Natural killer cell (primary cell): ENCODE measurements around the gene SIRT6. TPM values are rescaled to one million over a fixed set of nuclear protein-coding genes. Genes with fewer than 3 reads are reported as not detected.
A peak's percentile ranks its signal among the peaks of the same experiment; 100 is the strongest.
"Not testable (repeated sequence)": the region's sequence is repeated elsewhere in the genome, so short reads cannot be mapped to it uniquely, and the experiment has no call there.

Source experiments
- ATAC-seq, 3 donors: fragments of 150-1000 bp in 2 of 3; fragments of 200-7000 bp in 1 of 3; cut with Tn5 transposase; 1 replicate in 1 of 3; 2 replicates in 2 of 3; pipeline ENCODE4 v1.10.0; 2021; ENCODE audit warnings: mild to moderate bottlenecking in 2 of 3, moderate library complexity in 2 of 3
- DNase-seq, 2 donors: peaks; one replicate each; pipeline versions ENCODE4 v3.0.0 to v3.0.0-alpha.2; 2013 to 2021; ENCODE audit warnings: mixed read lengths in 1 of 2
- H3K27ac ChIP-seq: one replicate; pipeline ENCODE4 v1.5.1; 2013; ENCODE audit warnings: mild to moderate bottlenecking, low read length
- H3K27me3 ChIP-seq: one replicate; pipeline ENCODE4 v1.6.1; 2013; ENCODE audit warnings: low read length; ENCODE audit not compliant: control insufficient read depth, insufficient read depth
- H3K36me3 ChIP-seq: one replicate; pipeline ENCODE4 v1.6.1; 2013; ENCODE audit warnings: low read length; ENCODE audit not compliant: control insufficient read depth, insufficient read depth
- H3K4me1 ChIP-seq: one replicate; pipeline ENCODE4 v1.6.1; 2013; ENCODE audit warnings: low read length; ENCODE audit not compliant: control insufficient read depth, insufficient read depth
- H3K4me3 ChIP-seq: one replicate; pipeline ENCODE4 v1.5.1; 2013; ENCODE audit warnings: low read length
- H3K9me3 ChIP-seq: one replicate; pipeline ENCODE4 v1.6.1; 2013; ENCODE audit warnings: low read length; ENCODE audit not compliant: control insufficient read depth, insufficient read depth
- H3K27ac Mint-ChIP-seq, 2 donors: one replicate each; pipeline ENCODE4 v1.8.0; 2022; ENCODE audit warnings: mild to moderate bottlenecking in 2 of 2, mixed read lengths in 2 of 2, moderate library complexity in 1 of 2
- H3K27me3 Mint-ChIP-seq, 2 donors: one replicate each; pipeline ENCODE4 v1.8.0; 2022; ENCODE audit warnings: low read depth in 2 of 2, mixed read lengths in 2 of 2
- H3K36me3 Mint-ChIP-seq: one replicate; pipeline ENCODE4 v1.8.0; 2022; ENCODE audit warnings: mixed read lengths
- H3K4me1 Mint-ChIP-seq, 2 donors: one replicate each; pipeline ENCODE4 v1.8.0; 2022; ENCODE audit warnings: mixed read lengths in 2 of 2
- H3K4me3 Mint-ChIP-seq: one replicate; pipeline ENCODE4 v1.8.0; 2022; ENCODE audit warnings: mild to moderate bottlenecking, moderate library complexity, mixed read lengths
- H3K9me3 Mint-ChIP-seq, 2 donors: one replicate each; pipeline ENCODE4 v1.8.0; 2022; ENCODE audit warnings: mixed read lengths in 2 of 2
- CTCF ChIP-seq: fragments of 200-600 bp; IDR thresholded peaks from one replicate; pipeline ENCODE4 v1.8.0; 2022; ENCODE audit warnings: antibody characterized with exemption
- WGBS: methylation state at CpG from one replicate; pipeline ENCODE4 v1.1.7; 2013; ENCODE audit warnings: missing lambda C conversion rate; ENCODE audit not compliant: insufficient coverage; 5-methylcytosine and 5-hydroxymethylcytosine counted together
- intact Hi-C: fragments of 100-400 bp; cut with micrococcal nuclease; formaldehyde crosslinking; loops from one replicate; pipeline ENCODE4 v1.14.2; 2022
- total RNA-seq, 4 donors: library from RNA; stranded (reverse); fragments of 120-200 nt in 1 of 4; gene quantifications; one replicate each; pipeline versions ENCODE4 v1.2.3 to v1.2.4, GENCODE V29; 2013 to 2022

Gene SIRT6
- total RNA-seq, 3 donors from 2014 or later (not counting 1 experiment from before 2014, with no cell fraction given): 29.5 to 37.4 (median 30.5) TPM

GRCh38 chr19:4130744-4131438 lies 51.5 kb downstream of the SIRT6 start:
- Histone ChIP-seq H3K4me1 (no peaks in the 10 kb centered on the region), H3K4me3 (no peak overlapping the region), H3K27me3 (no peaks in the 10 kb centered on the region), H3K27ac (no peak overlapping the region), H3K9me3 (no peaks in the 10 kb centered on the region), H3K36me3 (no peaks in the 10 kb centered on the region)
- H3K9me3 Mint-ChIP-seq: no peaks in the 10 kb centered on the region
- no peak overlapping the region for H3K4me3 Mint-ChIP-seq
- peaks cover 3 to 6% of the 10 kb centered on the region in 2 donors for H3K27me3 Mint-ChIP-seq
- no peaks in the 10 kb centered on the region for H3K4me1 Mint-ChIP-seq
- no peak for ATAC-seq
- TF ChIP-seq CTCF: no peak
- H3K36me3 Mint-ChIP-seq: no peaks in the 10 kb centered on the region
- no peak overlapping the region for H3K27ac Mint-ChIP-seq
- DNase-seq: no peak
- 54% methylated on average over 8 of the region's 8 CpGs for WGBS
- intact Hi-C loops: no loop called here

GRCh38 chr19:4129050-4129449 lies 53.3 kb downstream of the SIRT6 start:
- WGBS: 84% methylated on average over 5 of the region's 7 CpGs

GRCh38 chr19:4127322-4127721 lies 55.0 kb downstream of the SIRT6 start:
- ATAC-seq, DNase-seq, H3K27me3 Mint-ChIP-seq, H3K27me3 ChIP-seq, H3K9me3 ChIP-seq, H3K4me3 ChIP-seq, H3K36me3 ChIP-seq, H3K27ac Mint-ChIP-seq, H3K36me3 Mint-ChIP-seq, H3K4me3 Mint-ChIP-seq, H3K9me3 Mint-ChIP-seq, H3K27ac ChIP-seq, intact Hi-C loops: not testable (repeated sequence)
- peaks cover 11 to 17% of the 10 kb centered on the region in 2 donors for H3K4me1 Mint-ChIP-seq
- peaks cover 18% of the 10 kb centered on the region for H3K4me1 ChIP-seq
- 90% methylated on average over 4 of the region's 4 CpGs for whole genome bisulfite sequencing

More at GRCh38 chr19:4129050-4129449, 53.3 kb downstream of the SIRT6 start:
- H3K27me3 ChIP-seq, H3K9me3 ChIP-seq, H3K4me3 ChIP-seq, H3K27ac ChIP-seq, H3K4me1 Mint-ChIP-seq, intact Hi-C loops, DNase-seq, H3K9me3 Mint-ChIP-seq, H3K36me3 ChIP-seq, H3K27ac Mint-ChIP-seq, ATAC-seq, H3K27me3 Mint-ChIP-seq, H3K4me3 Mint-ChIP-seq, H3K4me1 ChIP-seq, H3K36me3 Mint-ChIP-seq: not testable (repeated sequence)

- no peaks in the 10 kb centered on the region for H3K36me3 Mint-ChIP-seq
- Histone ChIP-seq H3K27me3 (no peaks in the 10 kb centered on the region), H3K4me1 (peaks cover 26% of the 10 kb centered on the region), H3K27ac (no peak overlapping the region), H3K4me3 (peak overlapping the region; percentile 73), H3K9me3 (no peaks in the 10 kb centered on the region), H3K36me3 (no peaks in the 10 kb centered on the region)
- peak overlapping the region; percentile 51 to 97 for H3K27ac Mint-ChIP-seq
- H3K4me1 Mint-ChIP-seq: peaks cover 11 to 33% of the 10 kb centered on the region in 2 donors
- H3K27me3 Mint-ChIP-seq: no peaks in the 10 kb centered on the region
- no peak for TF ChIP-seq CTCF
- ATAC-seq (no peak), DNase-seq (no peak)
- 66% methylated on average over 8 of the region's 8 CpGs for WGBS
- peak overlapping the region; percentile 74 for H3K4me3 Mint-ChIP-seq
- intact Hi-C loops: no loop called here
- no peaks in the 10 kb centered on the region for H3K9me3 Mint-ChIP-seq
These were observed 57.7 kb downstream of the SIRT6 start for GRCh38 chr19:4124638-4125037.

Other genes starting within 250 kb of the SIRT6 start
- gene NMRK2, start 249.5 kb downstream of the SIRT6 start, total RNA-seq: not detected
- 10 to 100 TPM; 54.3 to 66.4 (median 58.1) TPM for gene DAPK3, start 211.5 kb downstream of the SIRT6 start, total RNA-seq
- 1,000 to 10,000 TPM; 1,302 to 1,442 (median 1,437) TPM for gene EEF2, start 197.1 kb downstream of the SIRT6 start, total RNA-seq
- gene PIAS4, start 174.8 kb downstream of the SIRT6 start, total RNA-seq: 10 to 100 TPM; 25.4 to 39.4 (median 26.8) TPM
- gene ZBTB7A, start 115.7 kb downstream of the SIRT6 start, total RNA-seq: 10 to 100 TPM; 81.6 to 97.7 (median 82.9) TPM
- gene MAP2K2, start 58.4 kb downstream of the SIRT6 start, total RNA-seq: 100 to 1,000 TPM; 137 to 154 (median 152) TPM
- gene CREB3L3, start 28.9 kb downstream of the SIRT6 start, total RNA-seq: under 1 TPM in 2 of 3 donors, not detected in 1; 0.43 to 0.70 TPM
- 1 to 10 TPM in 1 of 3 donors, under 1 TPM in 2; 0.65 to 2.2 (median 0.71) TPM for gene ANKRD24, start 126 bp upstream of the SIRT6 start, total RNA-seq
- gene EBI3, start 47.0 kb upstream of the SIRT6 start, total RNA-seq: not detected
- gene YJU2, start 64.5 kb upstream of the SIRT6 start, total RNA-seq: 10 to 100 TPM; 37.7 to 39.5 (median 38.5) TPM
- gene SHD, start 96.7 kb upstream of the SIRT6 start, total RNA-seq: under 1 TPM in 1 of 3 donors, not detected in 2; 0.20 TPM
- gene TMIGD2, start 119.8 kb upstream of the SIRT6 start, total RNA-seq: 10 to 100 TPM; 33.8 to 45.3 (median 41.1) TPM
- gene FSD1, start 122.0 kb upstream of the SIRT6 start, total RNA-seq: 10 to 100 TPM; 15.5 to 18.2 (median 16.4) TPM
- gene STAP2, start 156.3 kb upstream of the SIRT6 start, total RNA-seq: 1 to 10 TPM; 1.4 to 3.3 (median 2.0) TPM
- gene MPND, start 161.0 kb upstream of the SIRT6 start, total RNA-seq: 10 to 100 TPM; 30.4 to 38.4 (median 31.1) TPM
- 10 to 100 TPM; 43.9 to 55.7 (median 49.2) TPM for gene SH3GL1, start 218.0 kb upstream of the SIRT6 start, total RNA-seq
- gene CHAF1A, start 220.1 kb upstream of the SIRT6 start, total RNA-seq: 10 to 100 TPM; 34.4 to 40.8 (median 35.2) TPM